Measurements from ENCODE around the gene PAQR7.

The PAQR7 gene, protein sequence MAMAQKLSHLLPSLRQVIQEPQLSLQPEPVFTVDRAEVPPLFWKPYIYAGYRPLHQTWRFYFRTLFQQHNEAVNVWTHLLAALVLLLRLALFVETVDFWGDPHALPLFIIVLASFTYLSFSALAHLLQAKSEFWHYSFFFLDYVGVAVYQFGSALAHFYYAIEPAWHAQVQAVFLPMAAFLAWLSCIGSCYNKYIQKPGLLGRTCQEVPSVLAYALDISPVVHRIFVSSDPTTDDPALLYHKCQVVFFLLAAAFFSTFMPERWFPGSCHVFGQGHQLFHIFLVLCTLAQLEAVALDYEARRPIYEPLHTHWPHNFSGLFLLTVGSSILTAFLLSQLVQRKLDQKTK

DNA sequence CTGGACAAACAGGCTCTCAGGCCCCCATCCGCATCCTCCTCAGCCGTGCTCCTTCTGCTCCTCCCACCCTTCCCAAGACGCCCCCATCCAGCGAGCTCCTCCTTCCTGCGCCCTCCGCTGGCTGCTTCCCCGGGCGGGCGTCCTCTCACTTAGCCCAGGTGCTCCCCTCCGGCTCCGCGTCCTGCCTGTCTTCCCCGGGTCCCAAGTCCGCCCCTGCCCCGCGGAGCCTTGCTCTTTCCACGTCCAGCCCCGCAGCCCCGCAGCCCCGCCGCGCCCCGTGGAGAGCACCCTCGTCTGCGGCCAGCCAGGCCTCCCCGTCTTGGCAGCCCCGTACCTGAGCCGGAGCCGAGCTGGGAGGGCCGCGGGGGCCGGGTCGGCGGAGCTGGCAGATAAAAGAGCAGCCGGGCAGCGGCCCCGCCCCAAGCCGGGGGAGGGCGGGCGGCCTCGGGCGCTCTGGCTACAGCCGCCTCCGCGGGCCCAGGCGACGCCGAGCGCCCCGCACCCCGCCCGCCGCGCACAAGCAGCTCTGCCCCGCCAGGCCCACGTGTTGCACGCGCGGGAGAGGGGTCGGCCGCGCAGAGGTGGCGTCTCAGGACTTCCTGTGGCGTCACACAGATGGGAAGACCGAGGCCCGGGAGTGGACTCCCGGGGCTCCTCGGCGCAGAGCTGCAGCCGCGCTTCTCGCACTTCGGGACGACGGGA, at the start of gene PAQR7:
Gene PAQR7, minus strand, starts transcription at position 555 of the 702 bp plus-strand sequence. CDS start 11,869 bp downstream, outside the sequence.
- H3K27ac ChIP-seq (ENCODE audit: low read depth in 2 of 2, low read length in 2 of 2) = peak within 1 kb of the TSS in 1 of 2 donors; percentile 48
- H3K36me3 ChIP-seq (ENCODE audit: control insufficient read depth in 2 of 2, insufficient read depth in 2 of 2, low read length in 2 of 2) = no peaks in the 10 kb centered on the region
- peak within 1 kb of the TSS; percentile 61 to 70 for H3K4me3 ChIP-seq (ENCODE audit: low read length in 2 of 2)
- no peaks in the 10 kb centered on the region for H3K27me3 ChIP-seq (ENCODE audit: control insufficient read depth in 2 of 2, insufficient read depth in 2 of 2, low read length in 2 of 2)
- no peaks in the 10 kb centered on the region for H3K9me3 ChIP-seq (ENCODE audit: control insufficient read depth in 2 of 2, low read length in 2 of 2)
- H3K9ac ChIP-seq (ENCODE audit: low read depth in 1 of 2, low read length in 2 of 2) = peak within 1 kb of the TSS; percentile 56 to 70
- peaks cover 30 to 31% of the 10 kb centered on the region in 2 donors for H3K4me1 ChIP-seq (ENCODE audit: control insufficient read depth in 2 of 2, insufficient read depth in 2 of 2, low read length in 2 of 2)

DNA sequence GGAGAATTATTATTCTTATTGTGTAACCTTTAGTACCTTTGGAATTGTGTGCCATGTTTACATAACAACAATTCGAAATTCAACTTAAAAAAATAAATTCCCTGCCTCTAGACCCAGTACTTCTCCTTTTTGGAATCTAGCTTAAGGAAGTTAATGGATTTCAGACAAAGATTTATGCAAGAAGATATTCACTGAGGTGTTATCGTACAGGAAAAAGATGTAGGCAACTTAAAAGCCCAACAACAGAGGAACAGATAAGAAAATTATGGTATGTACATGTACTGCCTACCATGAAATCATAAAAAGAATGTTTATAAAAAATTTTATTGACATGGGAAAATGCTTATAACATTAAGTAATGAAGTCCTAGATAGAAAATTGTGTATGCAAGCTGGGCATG, 48.9 kb upstream of the PAQR7 start:
- no peaks in the 10 kb centered on the region for H3K9me3 ChIP-seq (ENCODE audit: control insufficient read depth in 2 of 2, low read length in 2 of 2)
- H3K27me3 ChIP-seq (ENCODE audit: control insufficient read depth in 2 of 2, insufficient read depth in 2 of 2, low read length in 2 of 2) = peaks cover 3 to 8% of the 10 kb centered on the region in 2 donors
- peaks cover 14 to 15% of the 10 kb centered on the region in 2 donors for H3K4me1 ChIP-seq (ENCODE audit: control insufficient read depth in 2 of 2, insufficient read depth in 2 of 2, low read length in 2 of 2)
- H3K36me3 ChIP-seq (ENCODE audit: control insufficient read depth in 2 of 2, insufficient read depth in 2 of 2, low read length in 2 of 2) = no peaks in the 10 kb centered on the region
- H3K9ac ChIP-seq (ENCODE audit: low read depth in 1 of 2, low read length in 2 of 2) = no peak overlapping the region
- no peak overlapping the region for H3K27ac ChIP-seq (ENCODE audit: low read depth in 2 of 2, low read length in 2 of 2)
- H3K4me3 ChIP-seq (ENCODE audit: low read length in 2 of 2) = no peak overlapping the region

DNA sequence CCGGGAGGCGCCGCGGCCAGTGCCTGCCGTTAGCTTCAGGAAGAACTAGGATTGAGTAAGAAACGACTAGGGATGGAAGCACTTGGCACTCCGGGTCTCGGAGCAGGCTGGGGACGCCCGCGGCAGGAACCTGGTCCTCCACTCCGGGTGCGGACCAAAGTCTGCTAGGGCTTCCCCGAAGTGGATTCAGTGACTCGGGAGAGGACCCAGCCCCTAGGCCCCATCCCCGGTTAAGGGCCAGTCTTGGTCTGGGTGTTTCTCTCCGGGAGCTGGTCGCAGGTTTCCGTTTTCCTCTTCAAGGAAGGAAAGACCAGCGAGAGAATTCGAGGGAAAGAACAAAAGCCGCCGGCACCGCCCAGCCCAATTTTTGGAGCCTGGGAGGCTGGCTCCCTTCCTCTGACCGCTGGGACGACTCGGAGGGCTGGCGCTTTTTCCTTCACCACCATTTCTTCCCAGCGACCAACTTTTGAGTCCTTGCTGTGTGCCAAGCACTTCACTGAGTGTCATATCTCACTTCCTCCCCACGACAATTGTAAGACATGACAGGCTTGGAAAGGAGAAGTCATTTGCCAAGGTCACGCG, 47.6 kb upstream of the PAQR7 start:
- H3K4me1 ChIP-seq (ENCODE audit: control insufficient read depth in 2 of 2, insufficient read depth in 2 of 2, low read length in 2 of 2) = peaks cover 14 to 15% of the 10 kb centered on the region in 2 donors
- peak overlapping the region; percentile 66 to 68 for H3K9ac ChIP-seq (ENCODE audit: low read depth in 1 of 2, low read length in 2 of 2)
- H3K27ac ChIP-seq (ENCODE audit: low read depth in 2 of 2, low read length in 2 of 2) = peak overlapping the region; percentile 67
- H3K27me3 ChIP-seq (ENCODE audit: control insufficient read depth in 2 of 2, insufficient read depth in 2 of 2, low read length in 2 of 2) = peaks cover 3 to 8% of the 10 kb centered on the region in 2 donors
- no peaks in the 10 kb centered on the region for H3K9me3 ChIP-seq (ENCODE audit: control insufficient read depth in 2 of 2, low read length in 2 of 2)
- H3K36me3 ChIP-seq (ENCODE audit: control insufficient read depth in 2 of 2, insufficient read depth in 2 of 2, low read length in 2 of 2) = no peaks in the 10 kb centered on the region
- H3K4me3 ChIP-seq (ENCODE audit: low read length in 2 of 2) = peak overlapping the region; percentile 64 to 74

DNA sequence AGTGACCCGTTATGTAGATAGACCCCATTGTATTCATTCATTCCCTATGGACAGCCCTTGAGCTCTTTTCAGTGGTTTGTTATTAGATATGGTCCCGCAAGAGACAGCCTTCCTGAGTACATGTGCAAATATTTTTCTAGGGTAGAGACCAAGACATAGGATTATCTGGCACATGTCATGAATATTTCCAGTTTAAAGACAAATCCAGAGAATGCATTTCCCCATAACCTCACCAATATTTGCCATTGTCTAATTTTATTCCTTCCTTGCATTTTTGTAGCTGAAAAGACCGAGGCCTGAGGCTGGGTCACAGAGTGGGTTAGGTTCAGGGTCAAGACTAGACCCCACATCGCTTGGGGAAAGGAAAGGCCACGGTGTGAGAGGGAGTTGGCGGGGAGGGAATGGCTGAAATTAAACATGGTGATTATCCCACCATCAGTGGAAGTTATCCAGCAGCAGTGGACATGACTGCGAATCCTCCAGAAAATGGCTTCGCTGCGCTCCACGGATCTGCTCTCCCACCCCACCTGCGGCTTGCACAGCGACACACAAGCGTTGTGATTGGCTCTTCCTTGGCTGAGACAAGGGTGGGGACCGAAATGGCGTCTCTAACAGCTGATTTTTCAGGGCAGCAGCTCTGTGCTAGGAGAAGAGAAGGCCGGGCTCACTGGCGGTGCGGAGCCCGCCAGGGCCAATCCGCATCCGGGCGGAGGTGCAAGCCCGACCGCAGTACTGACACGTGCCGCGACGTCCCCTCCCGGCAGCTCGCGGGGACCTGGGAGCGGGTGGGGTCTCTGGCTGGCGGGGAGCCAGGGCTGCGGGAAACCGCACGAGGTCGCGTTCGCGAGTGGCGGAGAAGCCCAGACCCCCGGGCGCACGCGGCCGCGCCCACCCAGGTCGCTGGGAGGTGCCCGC, 46.8 kb upstream of the PAQR7 start:
- H3K9ac ChIP-seq (ENCODE audit: low read depth in 1 of 2, low read length in 2 of 2) = peak overlapping the region; percentile 66 to 68

DNA sequence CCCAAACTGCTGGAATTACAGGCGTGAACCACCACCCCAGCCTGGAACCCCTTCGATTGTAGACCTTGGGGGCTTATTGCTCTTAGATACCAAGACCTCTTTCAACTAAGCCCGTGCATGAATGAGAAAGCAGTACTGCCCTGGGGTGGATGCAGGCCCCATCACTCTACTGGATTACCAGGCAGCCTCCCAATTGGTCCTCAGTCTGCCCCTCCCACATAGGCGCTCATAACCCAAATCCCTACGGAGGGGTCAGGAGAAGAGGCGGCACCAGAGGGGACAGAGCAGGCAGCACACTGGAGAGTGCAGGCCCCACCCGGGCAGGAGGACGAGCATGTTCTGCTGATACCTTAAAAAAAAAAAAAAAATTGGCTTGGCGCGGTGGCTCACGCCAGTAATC, 43.1 kb upstream of the PAQR7 start:
- Histone ChIP-seq H3K9ac (ENCODE audit: low read depth in 1 of 2, low read length in 2 of 2) (no peak overlapping the region), H3K27me3 (ENCODE audit: control insufficient read depth in 2 of 2, insufficient read depth in 2 of 2, low read length in 2 of 2) (peaks cover 3 to 5% of the 10 kb centered on the region in 2 donors), H3K9me3 (ENCODE audit: control insufficient read depth in 2 of 2, low read length in 2 of 2) (no peaks in the 10 kb centered on the region), H3K4me3 (ENCODE audit: low read length in 2 of 2) (no peak overlapping the region), H3K36me3 (ENCODE audit: control insufficient read depth in 2 of 2, insufficient read depth in 2 of 2, low read length in 2 of 2) (no peaks in the 10 kb centered on the region), H3K27ac (ENCODE audit: low read depth in 2 of 2, low read length in 2 of 2) (no peak overlapping the region), H3K4me1 (ENCODE audit: control insufficient read depth in 2 of 2, insufficient read depth in 2 of 2, low read length in 2 of 2) (peaks cover 12 to 14% of the 10 kb centered on the region in 2 donors)

More for the DNA sequence above, 46.8 kb upstream of the PAQR7 start:
- Histone ChIP-seq H3K4me1 (ENCODE audit: control insufficient read depth in 2 of 2, insufficient read depth in 2 of 2, low read length in 2 of 2) (peaks cover 14 to 15% of the 10 kb centered on the region in 2 donors), H3K36me3 (ENCODE audit: control insufficient read depth in 2 of 2, insufficient read depth in 2 of 2, low read length in 2 of 2) (no peaks in the 10 kb centered on the region), H3K9me3 (ENCODE audit: control insufficient read depth in 2 of 2, low read length in 2 of 2) (no peaks in the 10 kb centered on the region), H3K27me3 (ENCODE audit: control insufficient read depth in 2 of 2, insufficient read depth in 2 of 2, low read length in 2 of 2) (peaks cover 3 to 8% of the 10 kb centered on the region in 2 donors), H3K27ac (ENCODE audit: low read depth in 2 of 2, low read length in 2 of 2) (peak overlapping the region; percentile 67), H3K4me3 (ENCODE audit: low read length in 2 of 2) (peak overlapping the region; percentile 64 to 74)

DNA sequence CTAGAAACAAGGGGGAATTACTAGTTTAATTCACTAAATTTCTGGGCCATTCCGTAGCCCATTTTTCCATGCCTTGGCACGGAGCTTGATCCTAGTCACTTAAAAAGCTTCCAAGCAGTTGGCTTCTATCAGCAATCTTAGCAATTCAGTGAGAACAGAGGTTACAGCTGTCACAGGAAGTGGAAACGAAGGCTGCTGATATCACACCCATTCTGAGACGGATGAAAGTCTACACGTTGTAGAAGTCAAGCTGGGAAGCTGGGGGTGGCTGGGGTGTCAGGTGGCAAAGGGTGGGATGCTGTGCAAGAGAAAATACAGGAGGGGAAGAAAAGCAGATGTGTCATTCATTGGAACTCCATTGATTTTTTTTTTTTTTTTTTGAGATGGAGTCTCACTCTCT, 42.5 kb upstream of the PAQR7 start:
- no peak overlapping the region for H3K9ac ChIP-seq (ENCODE audit: low read depth in 1 of 2, low read length in 2 of 2)
- H3K4me3 ChIP-seq (ENCODE audit: low read length in 2 of 2) = no peak overlapping the region
- H3K27me3 ChIP-seq (ENCODE audit: control insufficient read depth in 2 of 2, insufficient read depth in 2 of 2, low read length in 2 of 2) = peaks cover 2 to 3% of the 10 kb centered on the region in 2 donors
- no peak overlapping the region for H3K27ac ChIP-seq (ENCODE audit: low read depth in 2 of 2, low read length in 2 of 2)
- H3K36me3 ChIP-seq (ENCODE audit: control insufficient read depth in 2 of 2, insufficient read depth in 2 of 2, low read length in 2 of 2) = no peaks in the 10 kb centered on the region
- H3K9me3 ChIP-seq (ENCODE audit: control insufficient read depth in 2 of 2, low read length in 2 of 2) = no peaks in the 10 kb centered on the region
- H3K4me1 ChIP-seq (ENCODE audit: control insufficient read depth in 2 of 2, insufficient read depth in 2 of 2, low read length in 2 of 2) = peaks cover 6 to 9% of the 10 kb centered on the region in 2 donors

DNA sequence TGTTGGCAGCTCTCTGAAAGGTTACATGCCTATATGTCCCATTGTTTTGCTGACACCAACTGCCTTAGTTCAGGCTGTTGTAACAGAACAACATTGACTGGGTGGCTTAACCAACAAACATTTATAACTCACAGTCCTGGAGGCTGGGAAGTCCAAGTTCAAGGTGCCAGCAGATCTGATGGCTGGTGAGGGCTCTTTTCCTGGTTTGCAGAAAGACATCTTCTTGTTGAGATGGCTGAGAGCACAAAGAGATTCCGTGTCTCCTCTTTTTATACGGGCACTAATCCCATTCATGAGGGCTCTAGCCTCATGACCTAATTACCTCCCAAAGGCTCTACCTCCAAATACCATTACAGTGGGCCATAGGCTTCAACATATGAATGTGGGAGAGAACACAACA, 41.0 kb upstream of the PAQR7 start:
- no peak overlapping the region for H3K9ac ChIP-seq (ENCODE audit: low read depth in 1 of 2, low read length in 2 of 2)
- H3K36me3 ChIP-seq (ENCODE audit: control insufficient read depth in 2 of 2, insufficient read depth in 2 of 2, low read length in 2 of 2) = no peaks in the 10 kb centered on the region
- H3K4me3 ChIP-seq (ENCODE audit: low read length in 2 of 2) = no peak overlapping the region
- H3K9me3 ChIP-seq (ENCODE audit: control insufficient read depth in 2 of 2, low read length in 2 of 2) = no peaks in the 10 kb centered on the region
- no peak overlapping the region for H3K27ac ChIP-seq (ENCODE audit: low read depth in 2 of 2, low read length in 2 of 2)
- no peaks in the 10 kb centered on the region for H3K4me1 ChIP-seq (ENCODE audit: control insufficient read depth in 2 of 2, insufficient read depth in 2 of 2, low read length in 2 of 2)
- H3K27me3 ChIP-seq (ENCODE audit: control insufficient read depth in 2 of 2, insufficient read depth in 2 of 2, low read length in 2 of 2) = peaks cover 0 to 3% of the 10 kb centered on the region in 2 donors

DNA sequence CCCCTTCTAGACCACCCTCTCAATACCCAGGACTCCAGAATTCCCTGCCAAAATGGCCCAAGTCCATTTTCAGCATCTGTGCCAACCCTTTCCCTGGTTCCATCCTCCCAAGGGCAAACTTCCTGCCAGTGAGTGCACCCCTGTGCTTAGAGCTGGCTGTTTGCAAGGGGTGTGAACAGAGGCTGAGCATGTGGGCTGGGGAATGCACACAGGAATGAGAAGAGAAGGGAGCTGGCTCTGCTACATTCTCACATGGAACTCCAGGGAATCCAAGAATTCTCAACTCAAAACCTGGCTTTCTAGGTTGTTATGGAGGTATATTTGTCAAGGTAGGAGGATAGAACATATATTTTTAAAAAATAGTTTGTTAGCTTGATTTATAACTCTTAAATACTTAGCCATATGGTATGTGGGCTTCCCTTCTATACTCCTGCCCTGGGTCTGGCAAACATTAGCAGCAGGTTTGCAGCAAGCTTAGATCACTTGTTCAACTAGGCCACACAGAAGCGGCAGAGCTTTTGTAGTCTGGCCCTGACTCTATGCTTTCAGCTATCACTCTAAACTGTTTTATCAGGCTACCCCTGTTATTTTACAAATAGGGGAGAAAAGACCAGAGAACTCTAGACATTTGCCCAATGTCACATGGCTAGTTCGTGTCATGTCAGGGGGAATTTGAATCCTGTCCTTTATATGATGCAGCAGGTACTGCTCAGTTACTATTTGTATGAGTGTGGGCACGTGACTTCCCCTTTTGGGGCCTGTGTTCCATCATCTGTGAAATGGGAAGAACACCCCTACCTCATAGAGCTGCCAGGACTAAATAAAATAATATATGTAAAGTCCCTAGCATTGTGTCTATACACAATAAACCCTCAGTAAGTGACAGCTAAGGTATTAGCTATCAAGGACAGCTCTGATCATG, 38.8 kb upstream of the PAQR7 start:
- no peak overlapping the region for H3K27ac ChIP-seq (ENCODE audit: low read depth in 2 of 2, low read length in 2 of 2)
- H3K4me1 ChIP-seq (ENCODE audit: control insufficient read depth in 2 of 2, insufficient read depth in 2 of 2, low read length in 2 of 2) = no peaks in the 10 kb centered on the region
- no peaks in the 10 kb centered on the region for H3K27me3 ChIP-seq (ENCODE audit: control insufficient read depth in 2 of 2, insufficient read depth in 2 of 2, low read length in 2 of 2)
- H3K36me3 ChIP-seq (ENCODE audit: control insufficient read depth in 2 of 2, insufficient read depth in 2 of 2, low read length in 2 of 2) = no peaks in the 10 kb centered on the region
- H3K9ac ChIP-seq (ENCODE audit: low read depth in 1 of 2, low read length in 2 of 2) = no peak overlapping the region
- H3K4me3 ChIP-seq (ENCODE audit: low read length in 2 of 2) = no peak overlapping the region
- no peaks in the 10 kb centered on the region for H3K9me3 ChIP-seq (ENCODE audit: control insufficient read depth in 2 of 2, low read length in 2 of 2)

DNA sequence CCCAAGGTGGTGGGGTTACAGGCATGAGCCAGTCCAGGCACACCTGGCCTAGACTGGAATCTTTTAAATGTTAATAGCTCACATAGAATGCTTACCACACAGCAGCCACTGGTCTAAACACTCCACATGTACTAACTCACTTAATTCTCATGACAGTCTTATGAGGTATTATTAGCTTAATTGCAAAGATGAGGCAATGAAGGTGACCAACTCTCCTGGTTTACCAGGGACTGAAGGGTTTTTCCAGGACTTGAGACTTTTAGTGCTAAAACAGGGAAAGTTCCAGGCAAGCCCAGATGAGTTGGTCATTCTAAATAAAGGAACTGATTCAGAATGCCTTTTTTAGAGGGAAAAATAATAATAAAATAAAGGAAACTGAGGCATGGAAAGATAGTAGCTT, 37.7 kb upstream of the PAQR7 start:
- Histone ChIP-seq H3K27ac (ENCODE audit: low read depth in 2 of 2, low read length in 2 of 2) (no peak overlapping the region), H3K9me3 (ENCODE audit: control insufficient read depth in 2 of 2, low read length in 2 of 2) (no peaks in the 10 kb centered on the region), H3K27me3 (ENCODE audit: control insufficient read depth in 2 of 2, insufficient read depth in 2 of 2, low read length in 2 of 2) (no peaks in the 10 kb centered on the region), H3K36me3 (ENCODE audit: control insufficient read depth in 2 of 2, insufficient read depth in 2 of 2, low read length in 2 of 2) (no peaks in the 10 kb centered on the region), H3K9ac (ENCODE audit: low read depth in 1 of 2, low read length in 2 of 2) (no peak overlapping the region), H3K4me3 (ENCODE audit: low read length in 2 of 2) (no peak overlapping the region), H3K4me1 (ENCODE audit: control insufficient read depth in 2 of 2, insufficient read depth in 2 of 2, low read length in 2 of 2) (no peaks in the 10 kb centered on the region)

All from mucosa of rectum (tissue), 2 donors.